Measurements from ENCODE around the gene RBM33.

DNA sequence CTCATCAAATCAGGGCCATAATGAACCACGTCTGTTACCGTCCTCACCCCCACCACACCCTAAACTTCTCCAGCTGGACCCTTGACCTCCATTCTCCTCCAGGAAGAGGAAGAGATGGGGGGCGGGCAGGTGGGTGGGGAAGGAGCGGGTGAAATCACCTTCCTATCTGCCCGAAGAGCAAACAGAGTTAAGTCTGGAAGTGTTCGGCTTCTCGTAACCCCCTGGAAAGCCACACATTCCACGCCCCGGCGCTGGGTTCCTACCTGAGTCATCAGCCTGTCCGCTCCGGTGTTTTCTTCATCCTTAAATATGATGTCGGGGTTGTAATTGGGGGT is 167.1 kb downstream of the RBM33 start:
- TF ChIP-seq, protein P1, sequence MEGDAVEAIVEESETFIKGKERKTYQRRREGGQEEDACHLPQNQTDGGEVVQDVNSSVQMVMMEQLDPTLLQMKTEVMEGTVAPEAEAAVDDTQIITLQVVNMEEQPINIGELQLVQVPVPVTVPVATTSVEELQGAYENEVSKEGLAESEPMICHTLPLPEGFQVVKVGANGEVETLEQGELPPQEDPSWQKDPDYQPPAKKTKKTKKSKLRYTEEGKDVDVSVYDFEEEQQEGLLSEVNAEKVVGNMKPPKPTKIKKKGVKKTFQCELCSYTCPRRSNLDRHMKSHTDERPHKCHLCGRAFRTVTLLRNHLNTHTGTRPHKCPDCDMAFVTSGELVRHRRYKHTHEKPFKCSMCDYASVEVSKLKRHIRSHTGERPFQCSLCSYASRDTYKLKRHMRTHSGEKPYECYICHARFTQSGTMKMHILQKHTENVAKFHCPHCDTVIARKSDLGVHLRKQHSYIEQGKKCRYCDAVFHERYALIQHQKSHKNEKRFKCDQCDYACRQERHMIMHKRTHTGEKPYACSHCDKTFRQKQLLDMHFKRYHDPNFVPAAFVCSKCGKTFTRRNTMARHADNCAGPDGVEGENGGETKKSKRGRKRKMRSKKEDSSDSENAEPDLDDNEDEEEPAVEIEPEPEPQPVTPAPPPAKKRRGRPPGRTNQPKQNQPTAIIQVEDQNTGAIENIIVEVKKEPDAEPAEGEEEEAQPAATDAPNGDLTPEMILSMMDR (IDR thresholded peaks at IDR 0.05), result no peak
- TF ChIP-seq POLR2A (IDR thresholded peaks at IDR 0.05), result no peak
